ENCODE results near the gene SHISA7.

Gene SHISA7

DNA sequence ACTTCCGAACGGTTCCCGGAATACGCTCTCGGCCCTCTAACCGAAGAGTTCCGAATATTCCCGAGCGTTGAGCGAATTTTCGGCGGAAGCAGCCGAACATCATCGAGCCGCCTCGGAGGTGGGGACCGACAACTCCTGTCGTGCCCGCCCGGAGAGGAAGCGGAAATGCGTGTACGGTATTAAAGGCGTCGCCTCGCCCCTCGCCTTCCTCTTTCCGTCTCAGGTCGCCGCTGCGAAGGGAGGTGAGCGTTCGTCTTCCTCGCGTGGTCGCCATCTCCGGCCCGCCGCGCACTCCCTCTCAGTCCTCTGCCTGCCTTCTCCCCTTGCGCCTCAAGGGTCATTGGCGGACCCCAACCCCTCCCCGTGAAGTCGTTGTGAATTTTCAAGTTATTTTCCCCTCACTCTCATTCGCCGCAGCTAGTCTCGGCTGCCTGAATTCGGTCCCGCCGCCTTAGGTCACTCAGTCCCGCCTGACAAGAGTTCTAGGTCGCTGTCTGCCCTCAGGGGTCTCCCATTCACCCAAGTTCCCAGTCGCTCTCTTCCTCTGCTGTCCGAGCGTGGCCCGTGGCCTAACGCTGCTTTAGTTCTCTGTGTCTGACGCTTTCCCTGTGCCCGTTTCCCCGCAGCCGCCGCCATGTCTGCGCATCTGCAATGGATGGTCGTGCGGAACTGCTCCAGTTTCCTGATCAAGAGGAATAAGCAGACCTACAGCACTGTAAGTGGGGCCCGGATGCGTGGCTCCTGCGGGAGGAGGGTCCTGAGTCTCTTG lies 57.2 kb downstream of the SHISA7 start, which contains the start of gene RPL28:
RPL28 (plus strand) TSS at position 209 of the 769 bp plus-strand sequence; CDS start at position 635, 426 bp downstream.
- peak; percentile 94 for DNase-seq

- DNase-seq, result peak; percentile 87
These were observed 58.0 kb downstream of the SHISA7 start for GRCh38 chr19:55384920-55385723.

GRCh38 chr19:55384131-55384919 lies 58.8 kb downstream of the SHISA7 start, which contains the start of gene TMEM238:
Gene TMEM238, minus strand, starts transcription at chr19:55384292. Its CDS starts 33 bp downstream, at chr19:55384259.
- no peak for DNase-seq

- peak; percentile 60 for DNase-seq
These were observed 59.6 kb downstream of the SHISA7 start for GRCh38 chr19:55383279-55384130.

- DNase-seq, result no peak
These were observed 60.5 kb downstream of the SHISA7 start for GRCh38 chr19:55382522-55383054.

DNA sequence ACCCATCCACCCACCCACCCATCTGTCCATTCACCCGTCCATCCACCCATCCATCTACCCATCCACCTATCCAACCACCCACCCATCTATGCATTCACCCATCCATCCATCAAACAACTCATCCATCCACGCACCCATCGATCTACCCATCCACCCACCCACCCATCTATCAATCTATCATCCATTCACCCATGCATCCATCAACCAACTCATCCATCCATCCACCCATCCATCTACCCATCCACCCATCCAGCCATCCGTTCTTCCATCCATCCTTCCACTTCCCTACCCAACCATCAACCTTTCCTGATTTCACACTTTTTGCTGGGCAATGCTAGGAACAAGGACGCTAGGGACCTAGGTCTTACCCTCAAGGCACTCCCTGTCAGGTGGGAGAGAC lies 61.1 kb downstream of the SHISA7 start:
- DNase-seq, result no peak

DNA sequence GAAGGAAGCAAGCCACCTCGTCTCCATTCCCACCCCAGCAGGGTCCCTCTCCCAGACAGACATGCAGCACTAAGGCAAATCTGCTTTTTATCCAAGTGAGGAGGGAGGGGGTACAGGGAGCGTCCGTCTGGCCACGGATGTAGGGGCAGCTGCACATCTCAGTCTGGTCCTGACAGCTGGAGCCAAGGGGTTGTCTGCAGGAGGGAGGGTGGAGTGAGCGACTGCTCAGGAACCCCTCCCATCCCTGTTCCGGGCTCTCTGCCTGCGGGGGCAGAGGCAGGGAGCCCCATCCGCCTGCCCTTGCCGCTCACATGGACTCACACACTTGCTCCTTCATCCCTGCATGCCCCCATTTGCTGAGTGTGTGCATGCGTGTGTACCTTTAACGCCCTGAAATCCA lies 63.9 kb downstream of the SHISA7 start:
- DNase-seq, result no peak
